Stimulated activated CD4-positive, alpha-beta T cell treated with anti-CD3 and anti-CD28 coated beads, Interleukin-4, amount 100 ng/mL, for 1 hour (primary cell): ENCODE measurements around the gene MAMSTR.
"Not testable (repeated sequence)": the region's sequence is repeated elsewhere in the genome, so short reads cannot be mapped to it uniquely, and the experiment has no call there.

Source experiments
- DNase-seq: peaks from one replicate; pipeline ENCODE4 v3.0.0-alpha.2; 2020

Gene MAMSTR

DNA sequence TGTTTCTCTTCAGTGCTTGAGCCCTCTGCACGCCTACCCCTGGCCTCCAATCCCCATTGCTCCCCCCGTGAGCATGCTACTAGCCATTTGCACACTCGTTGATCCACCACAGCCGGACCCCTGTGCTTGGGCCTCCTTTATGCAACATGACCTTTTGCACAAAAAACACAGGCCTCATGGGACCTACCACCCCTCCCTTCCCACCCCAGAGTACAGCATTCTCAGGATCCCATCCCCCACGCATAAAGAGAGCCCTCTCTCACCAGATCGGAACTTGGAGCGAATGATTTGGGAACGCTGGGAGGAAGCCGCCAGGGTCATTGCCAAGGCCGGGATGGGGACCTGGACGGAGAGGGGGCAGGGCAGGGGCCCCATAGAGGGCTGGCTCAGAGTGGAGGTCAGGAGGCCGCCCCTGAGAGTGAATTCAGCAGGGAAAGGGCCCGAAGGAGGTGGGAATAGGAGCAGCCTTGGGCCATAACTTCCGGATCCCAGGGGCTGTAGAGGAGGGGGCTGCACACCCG lies 754 bp downstream of the MAMSTR start:
- DNase-seq: no peak

DNA sequence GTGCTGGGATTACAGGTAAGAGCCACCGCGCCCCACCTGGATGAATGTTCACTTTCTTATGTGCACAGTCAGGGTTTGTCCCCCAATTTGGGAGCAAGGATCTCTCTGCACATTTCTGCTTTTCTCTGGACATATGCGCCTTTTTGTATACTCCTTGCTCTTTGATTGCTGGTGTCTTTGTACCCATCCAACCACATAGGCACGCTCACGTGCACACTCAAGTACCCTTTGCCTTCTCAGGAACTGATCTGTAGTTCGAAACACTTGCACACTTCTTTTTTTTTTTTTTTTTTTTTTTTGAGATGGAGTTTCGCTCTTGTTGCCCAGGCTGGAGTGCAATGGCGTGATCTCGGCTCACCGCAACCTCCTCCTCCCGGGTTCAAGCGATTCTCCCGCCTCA lies 1.4 kb downstream of the MAMSTR start:
- not testable (repeated sequence) for DNase-seq

DNA sequence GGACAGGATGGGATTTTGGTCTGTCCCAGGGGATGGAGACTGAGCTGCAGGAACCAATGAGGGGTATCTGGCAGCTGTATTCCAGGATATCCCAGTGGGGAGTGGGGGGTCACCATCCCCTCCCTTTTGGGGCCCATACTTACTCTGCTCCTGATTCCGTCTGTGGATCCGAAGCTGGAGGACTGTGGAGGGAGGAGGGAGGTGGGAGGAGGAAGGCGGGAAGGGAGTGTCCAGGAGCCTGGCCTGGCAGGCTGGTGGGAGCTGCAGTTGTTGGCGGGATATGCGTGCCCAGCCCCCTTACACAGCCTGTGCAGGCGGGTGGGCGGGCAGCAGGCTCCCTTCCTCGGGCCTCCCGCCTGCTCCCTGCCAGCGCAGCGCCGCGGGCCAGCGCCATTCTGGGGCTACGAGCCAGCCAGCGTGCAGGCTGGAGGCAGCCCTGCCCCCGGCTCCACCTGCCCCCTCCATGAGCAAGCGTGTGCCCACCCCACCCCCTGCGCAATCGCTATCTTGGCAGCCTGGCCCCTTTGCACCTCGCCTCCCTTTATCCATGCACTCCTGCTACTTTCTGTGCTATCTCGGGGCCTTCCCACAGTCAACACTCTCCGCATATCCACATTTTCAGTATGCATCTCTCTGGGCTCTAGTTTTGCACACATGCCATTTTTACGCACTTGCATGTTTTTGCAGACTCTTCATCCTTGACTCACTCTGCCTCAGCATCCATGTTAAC lies 2.8 kb downstream of the MAMSTR start:
- DNase-seq: no peak

DNA sequence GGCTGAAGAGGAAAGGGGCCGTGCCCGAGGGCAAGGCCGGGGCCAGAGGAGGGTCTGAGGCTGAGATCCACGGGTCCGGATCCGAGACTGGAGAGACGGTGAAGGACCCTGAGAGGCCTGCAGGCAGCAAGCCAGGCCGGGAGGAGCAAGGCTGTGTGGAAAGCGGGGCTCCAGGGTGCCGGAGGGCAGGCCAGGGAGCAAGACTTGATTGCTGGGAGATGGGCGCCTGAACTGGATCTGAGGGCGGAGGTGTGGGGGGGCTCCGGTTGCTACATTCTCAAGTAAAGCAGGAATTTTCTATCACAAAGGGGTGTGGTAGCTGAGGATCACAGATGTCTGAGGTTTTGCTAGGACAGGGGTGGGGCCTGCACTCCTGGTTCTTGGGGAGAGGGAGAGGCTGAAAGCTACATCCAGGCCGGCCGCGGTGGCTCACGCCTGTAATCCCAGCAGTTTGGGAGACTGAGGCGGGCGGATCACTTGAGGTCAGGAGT lies 3.8 kb downstream of the MAMSTR start:
- DNase-seq: no peak

DNA sequence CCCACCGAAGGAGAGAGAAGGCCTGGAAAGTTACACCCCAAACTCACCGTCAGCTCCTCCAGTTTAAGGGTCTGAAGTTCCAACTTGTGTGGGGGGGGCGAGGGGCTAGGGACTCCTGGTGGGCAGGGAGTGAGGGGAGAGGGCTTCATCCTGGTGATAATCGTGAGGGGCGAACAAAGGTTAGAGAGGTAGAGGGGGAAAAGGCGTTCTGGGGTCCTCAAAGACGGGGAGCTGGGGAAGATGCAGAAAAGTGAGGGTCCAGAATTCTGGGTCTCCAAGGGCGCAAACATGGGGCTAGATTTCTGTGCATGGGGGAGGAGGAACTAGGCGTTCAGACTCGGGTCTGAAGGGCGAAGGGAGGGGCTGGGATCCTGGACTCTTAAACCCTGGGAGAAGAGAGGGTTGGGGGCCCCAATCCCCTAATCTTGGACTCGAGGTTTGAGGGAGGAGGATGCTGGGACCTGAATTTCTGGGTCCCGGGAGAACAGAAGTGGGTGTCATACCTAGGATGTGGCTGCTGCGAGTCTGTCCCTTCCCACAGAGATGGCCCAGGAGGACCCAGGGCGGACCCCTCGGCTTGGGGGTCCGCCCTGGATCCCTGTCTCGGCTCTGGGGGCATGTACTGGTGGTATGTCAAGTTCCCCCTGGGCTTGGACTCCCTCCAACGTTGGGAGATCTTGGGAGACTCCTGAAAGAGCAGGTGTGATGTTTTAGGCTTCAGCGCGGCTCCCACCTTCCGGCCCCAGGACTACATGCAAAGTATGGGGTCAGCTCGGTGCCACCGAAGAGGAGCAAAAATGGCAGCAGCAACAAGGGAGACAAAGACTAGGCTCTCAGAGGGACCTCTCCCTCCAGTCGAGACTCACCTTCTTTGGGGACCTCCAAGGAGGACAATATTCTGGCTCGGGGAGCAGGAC lies 4.5 kb downstream of the MAMSTR start:
- no peak for DNase-seq

DNA sequence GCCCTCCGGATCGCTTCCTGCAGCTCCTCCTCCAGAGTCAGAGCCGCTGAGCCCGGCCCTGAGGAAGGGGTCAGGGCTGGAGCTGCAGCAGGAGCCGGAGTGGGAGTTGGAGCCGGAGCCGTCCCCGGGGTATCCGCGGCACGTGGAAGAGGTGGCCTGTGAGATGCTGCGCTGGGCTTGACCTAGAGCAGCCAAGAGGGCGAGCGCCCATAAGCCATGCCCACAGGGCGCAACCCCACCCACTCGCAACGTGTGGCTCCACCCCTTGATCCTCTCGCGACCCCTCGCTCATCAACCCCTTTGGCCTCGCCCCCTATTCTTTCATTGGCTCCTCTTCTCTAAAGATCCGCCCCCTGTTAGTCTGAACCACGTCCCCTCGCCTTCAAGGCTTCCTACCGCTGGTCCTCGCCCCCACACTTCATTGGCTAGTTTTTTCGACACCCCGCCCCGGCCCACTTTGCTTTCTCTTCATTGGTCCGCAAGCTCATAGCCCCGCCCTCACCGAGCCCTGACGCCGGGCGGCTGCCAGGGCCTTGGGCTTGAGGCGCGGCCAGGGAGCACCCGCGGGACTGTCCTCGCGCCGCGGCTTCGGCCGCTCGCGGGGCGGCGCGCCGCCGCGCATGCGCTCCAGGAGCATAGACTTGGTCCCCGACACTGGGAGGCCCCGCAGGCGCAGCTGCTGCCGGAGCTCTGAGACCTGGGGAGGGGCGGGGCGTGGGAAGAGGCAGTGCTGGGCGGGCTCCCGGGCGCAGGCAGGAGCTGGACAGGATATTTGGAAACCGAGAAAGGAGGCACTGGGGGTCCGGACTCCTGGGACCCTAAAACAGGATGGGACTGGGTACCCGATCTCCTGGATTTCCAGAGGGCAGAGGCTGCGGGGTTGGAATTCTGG lies 5.4 kb downstream of the MAMSTR start:
- DNase-seq: peak; percentile 96

DNA sequence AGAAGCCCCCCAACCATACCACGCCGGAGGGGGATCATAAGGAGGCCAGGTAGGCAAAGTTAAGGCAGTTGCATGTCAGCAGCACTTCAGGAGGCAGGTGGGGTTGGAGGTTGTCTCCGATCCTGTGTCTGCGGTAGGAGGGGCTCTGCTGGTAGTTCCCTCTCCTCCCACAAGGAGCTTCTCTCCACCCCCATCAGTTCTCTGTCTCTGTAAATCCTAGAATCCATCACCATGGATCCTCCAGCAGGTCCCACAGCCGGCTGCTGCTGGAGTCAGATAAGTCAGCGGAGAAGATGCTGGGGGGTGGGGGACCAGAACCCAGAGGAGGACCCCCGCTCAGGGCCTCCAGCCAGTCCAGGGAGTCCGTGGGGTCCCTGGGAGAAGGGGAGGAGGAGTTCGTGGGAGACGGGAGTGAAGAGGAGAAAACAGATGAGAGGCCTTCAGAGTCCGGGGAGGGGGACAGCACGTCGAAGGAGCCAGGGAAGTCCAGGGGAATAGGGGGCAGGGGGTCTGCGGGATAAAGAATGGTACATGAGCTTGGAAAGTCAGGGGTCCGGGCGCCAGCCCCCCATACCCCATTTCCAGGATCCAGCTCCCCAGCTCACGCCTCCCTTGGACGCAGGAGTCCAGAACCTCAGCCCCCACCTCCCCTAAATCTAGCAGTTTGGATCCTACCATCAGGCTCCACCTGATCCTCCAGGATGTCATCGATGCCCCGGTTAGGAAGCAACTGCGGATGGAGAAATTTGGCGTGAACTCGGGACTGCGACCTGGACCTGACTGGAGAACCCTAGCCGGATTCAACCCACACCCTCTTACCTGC lies 6.3 kb downstream of the MAMSTR start:
- no peak for DNase-seq

DNA sequence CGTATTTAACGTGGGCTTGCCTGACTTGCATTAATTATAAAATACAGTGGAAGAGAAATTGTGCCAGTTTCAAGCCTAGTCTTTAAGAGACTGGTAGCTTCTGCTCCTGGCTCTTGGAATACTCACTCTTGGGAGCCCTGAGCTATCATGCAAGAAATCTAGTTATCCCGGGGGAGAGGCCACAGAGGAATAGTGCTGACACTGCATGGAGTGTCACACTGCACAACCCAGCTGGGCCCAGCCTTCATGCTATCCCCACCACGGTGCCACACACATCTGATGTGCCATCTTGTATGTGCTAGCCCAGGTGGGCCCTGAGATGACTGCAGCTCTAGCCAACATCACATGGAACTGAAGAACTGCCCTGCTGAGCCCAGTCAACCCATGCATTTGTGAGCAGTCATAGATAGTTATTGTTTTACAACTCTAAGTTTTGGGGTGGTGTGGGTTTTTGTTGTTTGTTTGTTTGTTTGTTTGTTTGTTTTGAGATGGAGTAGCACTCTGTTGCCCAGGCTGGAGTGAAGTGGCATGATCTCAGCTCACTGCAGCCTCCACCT lies 8.3 kb downstream of the MAMSTR start:
- no peak for DNase-seq

DNA sequence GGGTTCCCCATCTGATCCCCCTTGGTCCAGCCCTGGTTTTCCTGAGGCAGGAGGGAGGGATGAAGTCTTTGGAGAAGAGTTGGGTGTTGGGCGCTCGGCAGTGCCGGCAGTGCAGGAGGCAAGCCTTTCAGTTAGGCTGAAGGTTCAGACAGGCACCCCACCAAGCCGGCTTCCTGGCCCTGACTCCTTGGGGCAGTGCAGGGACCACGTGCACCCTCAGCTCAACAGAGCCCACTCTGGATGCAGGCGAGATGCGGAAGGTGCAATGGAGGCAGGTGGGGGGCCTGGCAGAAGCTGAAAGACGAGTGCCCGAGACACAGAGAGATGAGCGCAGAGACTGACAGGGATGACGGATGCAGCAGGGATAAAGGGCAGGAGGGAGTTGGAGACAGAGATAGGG lies 11.1 kb downstream of the MAMSTR start:
- DNase-seq: no peak

DNA sequence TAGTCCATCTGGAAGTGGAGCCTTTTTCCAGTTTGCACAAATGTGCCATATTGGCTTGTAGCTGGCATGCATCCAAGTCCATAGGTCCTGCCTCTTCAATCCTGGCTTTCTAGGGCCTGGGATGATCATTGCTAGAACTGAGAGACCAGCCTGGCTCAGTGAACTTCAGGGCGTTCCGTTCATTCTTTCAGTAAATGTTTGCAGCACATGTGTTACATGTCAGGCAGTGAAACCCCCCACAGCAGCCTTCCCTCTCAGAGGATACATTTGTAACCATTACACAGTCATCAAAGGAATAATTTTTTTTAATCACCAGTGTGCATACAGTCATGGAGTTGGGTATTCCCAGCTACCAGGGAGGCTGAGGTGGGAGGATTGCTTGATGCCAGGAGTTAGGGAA lies 14.1 kb downstream of the MAMSTR start:
- no peak for DNase-seq

DNA sequence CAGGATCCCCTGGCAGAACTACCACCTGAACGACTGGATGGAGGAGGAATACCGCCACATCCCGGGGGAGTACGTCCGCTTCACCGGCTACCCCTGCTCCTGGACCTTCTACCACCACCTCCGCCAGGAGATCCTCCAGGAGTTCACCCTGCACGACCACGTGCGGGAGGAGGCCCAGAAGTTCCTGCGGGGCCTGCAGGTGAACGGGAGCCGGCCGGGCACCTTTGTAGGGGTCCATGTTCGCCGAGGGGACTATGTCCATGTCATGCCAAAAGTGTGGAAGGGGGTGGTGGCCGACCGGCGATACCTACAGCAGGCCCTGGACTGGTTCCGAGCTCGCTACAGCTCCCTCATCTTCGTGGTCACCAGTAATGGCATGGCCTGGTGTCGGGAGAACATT lies 16.2 kb downstream of the MAMSTR start:
- DNase-seq: no peak

DNA sequence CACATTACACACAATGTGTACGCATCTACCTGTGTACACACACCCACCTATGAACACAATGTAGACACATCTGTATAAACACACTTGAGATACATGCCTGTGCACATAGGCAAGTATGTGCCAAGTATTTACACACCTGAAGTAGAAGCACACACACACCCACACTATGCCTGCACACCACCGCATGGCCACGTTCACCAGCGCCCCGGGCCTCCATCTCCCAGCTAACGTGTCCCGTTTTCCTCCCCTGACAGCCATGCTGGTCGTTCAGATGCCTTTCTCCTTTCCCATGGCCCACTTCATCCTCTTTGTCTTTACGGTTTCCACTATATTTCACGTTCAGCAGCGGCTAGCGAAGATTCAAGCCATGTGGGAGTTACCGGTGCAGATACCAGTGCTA lies 16.8 kb downstream of the MAMSTR start:
- DNase-seq: no peak

DNA sequence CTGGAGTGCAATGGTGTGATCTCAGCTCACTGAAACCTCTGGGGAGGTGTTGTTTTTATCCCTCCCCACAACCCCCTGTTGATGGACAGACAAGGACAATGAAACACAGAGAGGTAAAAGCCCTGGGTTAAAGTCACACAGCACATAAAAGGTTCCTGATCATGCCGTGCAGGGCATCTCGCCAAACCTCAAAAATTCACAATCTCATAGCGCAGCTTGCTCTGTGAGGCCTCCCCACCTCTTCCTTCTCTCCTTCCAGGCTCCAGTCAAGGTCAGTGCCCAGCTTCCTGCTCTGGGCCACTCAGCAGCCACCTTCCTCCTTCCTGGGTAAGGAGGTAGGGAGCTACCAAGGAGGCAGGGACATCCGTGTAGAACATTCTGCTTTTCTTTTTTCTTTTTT lies 21.5 kb downstream of the MAMSTR start:
- no peak for DNase-seq

DNA sequence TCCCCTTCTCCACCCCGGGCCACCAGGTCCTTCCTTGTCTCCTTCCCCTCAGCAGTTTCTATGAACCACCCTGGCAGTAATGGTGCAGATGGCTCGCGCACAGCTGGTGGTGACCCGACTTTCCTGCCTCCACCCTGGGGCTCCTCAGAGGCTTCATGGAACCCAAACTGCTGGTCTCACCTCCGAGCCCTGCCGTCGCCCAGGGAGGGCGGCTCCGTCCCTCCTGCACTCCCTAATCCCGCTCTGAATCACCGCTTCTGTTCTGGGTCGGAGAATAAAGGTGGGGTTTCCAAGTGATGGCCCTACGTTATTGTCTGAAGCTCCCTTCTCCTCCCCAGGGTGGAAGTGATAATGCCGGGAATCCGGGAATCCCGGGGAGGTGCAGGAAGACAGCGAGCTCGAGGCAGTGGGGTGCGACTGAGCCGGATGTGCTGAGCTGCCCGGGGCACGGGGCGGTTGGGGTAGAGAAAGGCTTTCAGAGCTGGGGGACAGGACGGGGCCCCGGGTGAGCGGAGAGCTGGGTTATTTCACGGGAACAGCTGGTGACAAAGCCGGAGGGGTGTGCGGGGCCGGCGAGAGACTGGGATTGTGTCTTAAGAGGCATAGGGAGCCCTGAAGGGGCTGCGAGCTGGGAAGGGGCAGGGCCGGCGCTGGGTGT lies 23.0 kb downstream of the MAMSTR start:
- DNase-seq: no peak

DNA sequence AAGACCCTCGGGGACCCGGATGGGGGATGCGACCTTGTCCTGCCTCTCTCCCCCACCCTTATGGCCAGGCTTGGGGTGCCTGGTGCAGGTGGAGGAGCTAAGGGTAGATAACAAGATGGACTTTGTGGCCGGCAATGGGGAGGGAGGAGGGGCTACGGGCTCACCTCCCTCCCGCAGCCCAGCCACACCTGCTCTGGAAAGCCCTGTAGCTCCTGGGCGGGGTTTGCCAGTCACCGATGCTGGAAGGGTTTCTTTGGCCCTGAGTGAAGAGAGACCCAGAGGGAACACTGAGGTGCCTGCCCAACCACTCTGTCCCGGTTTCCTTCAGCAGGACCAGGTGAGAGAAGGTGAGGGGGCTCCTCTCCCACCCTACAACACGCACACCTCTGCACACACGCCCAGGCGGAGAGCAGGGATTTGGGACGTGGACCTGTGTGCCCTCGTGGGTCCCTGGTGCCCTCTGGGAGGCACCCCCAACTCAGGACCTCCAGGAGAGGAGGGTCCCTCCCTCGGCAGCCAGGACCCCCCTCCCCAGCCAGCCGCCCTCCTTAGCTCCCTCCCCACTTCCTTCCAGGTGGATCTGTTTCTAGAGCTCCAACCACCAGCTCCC lies 23.7 kb downstream of the MAMSTR start, which contains the start of gene FUT2:
Gene FUT2, plus strand, starts transcription at position 229 of the 610 bp plus-strand sequence. CDS start 6,986 bp downstream, outside the sequence.
- DNase-seq: no peak

DNA sequence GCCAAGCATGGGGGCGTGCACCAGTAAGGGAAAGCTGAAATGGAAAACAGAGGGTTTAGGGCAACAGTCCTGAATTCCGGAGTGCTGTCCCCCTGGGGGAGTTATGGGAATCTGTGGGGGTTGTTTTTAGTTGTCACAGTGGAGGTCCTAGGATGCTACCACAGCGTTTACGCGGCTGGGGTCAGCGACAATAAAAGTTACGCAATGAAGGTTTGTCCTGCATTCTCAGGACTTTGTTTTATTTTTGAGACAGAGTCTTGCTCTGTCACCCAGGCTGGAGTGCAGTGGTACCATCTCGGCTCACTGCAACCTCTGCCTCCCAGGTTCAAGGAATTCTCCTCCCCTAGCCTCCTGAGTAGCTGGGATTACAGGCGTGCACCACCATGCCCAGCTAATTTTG lies 25.9 kb downstream of the MAMSTR start:
- DNase-seq: not testable (repeated sequence)

DNA sequence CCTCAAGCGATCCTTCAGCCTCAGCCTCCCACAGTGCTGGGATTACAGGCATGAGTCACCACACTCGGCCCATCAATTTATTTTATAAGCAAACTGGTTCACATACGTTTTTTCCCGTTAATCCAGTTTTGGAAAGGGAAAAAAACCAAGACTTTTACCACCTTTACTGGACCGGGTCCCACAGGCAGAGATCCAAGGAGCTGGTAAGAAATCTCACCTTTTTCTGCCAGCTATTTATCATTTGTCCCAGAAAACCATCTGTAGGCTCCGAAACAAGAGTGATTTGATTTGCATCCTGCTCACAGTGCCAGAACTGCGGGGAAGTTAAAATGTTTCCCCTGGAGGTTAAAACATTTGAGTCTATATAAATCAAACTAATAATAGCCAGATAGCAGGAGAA lies 30.1 kb downstream of the MAMSTR start:
- DNase-seq: no peak

DNA sequence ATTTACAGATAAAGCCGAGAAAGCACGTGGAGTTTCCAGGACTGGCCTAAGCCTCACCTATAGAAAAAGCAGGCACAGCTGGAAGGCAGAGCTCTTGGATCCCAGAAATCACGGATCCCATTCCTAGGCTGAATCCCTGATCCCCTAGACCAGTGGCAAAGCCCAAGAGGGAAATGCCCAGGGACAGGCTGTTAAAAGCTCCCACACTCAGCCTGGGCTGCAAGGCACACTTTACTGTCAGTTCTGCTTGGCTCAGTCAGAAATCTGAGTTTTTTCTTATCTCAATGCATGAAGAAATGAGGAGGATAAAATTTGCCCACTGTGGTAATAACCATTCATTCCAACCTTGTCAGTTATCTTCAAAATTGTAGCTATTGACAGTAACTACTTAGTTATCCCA lies 31.7 kb downstream of the MAMSTR start:
- no peak for DNase-seq

DNA sequence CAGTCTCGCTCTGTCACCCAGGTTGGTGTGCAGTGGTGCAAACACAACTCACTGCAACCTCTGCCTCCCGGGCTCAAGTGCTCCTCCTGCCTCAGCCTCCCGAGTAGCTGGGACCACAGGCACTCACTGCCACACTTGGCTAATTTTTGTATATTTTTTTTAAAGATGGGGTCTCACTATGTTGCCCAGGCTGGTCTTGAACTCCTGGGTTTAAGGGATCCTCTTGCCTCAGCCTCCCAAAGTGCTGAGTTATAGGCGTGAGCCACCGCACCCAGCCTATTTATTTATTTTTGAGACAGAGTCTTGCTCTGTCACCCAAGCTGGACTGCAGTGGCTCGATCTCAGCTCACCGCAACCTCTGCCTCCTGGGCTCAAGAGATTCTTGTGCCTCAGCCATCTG lies 32.9 kb downstream of the MAMSTR start:
- not testable (repeated sequence) for DNase-seq

DNA sequence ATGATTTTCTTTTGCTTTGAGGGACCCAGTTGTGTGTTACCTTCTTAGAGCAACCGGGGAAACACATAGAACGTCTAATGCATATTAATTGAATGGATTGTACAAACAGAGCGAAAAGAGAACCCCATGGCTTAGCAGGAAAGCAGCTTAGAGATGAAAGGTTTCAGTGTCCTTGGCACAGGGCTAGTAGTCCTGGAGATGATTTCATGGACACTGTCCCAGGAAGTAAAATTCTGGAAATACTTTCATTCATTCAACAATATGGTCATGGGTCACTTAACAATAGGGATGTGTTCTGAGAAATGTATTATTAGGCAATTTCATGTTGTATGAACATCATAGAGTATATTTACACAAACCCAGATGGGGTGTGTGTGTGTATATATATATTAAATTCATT lies 33.4 kb downstream of the MAMSTR start:
- DNase-seq: no peak
